HFFc6 (cell line): ENCODE measurements around the gene ANGPT4. TPM values are rescaled to one million over a fixed set of nuclear protein-coding genes. Genes with fewer than 3 reads are reported as not detected.

ENCODE experiments used
- DNase-seq: peaks from one replicate; pipeline ENCODE4 v3.0.0-alpha.2; 2018
- H3K27ac Mint-ChIP-seq: 2 replicates; pipeline ENCODE4 v1.8.0; 2020; ENCODE audit warnings: mild to moderate bottlenecking, mixed read lengths
- H3K27me3 Mint-ChIP-seq: 2 replicates; pipeline ENCODE4 v1.8.0; 2021; ENCODE audit warnings: mild to moderate bottlenecking, moderate library complexity, mixed read lengths; ENCODE audit not compliant: insufficient read depth
- H3K36me3 Mint-ChIP-seq: 2 replicates; pipeline ENCODE4 v1.8.0; 2021; ENCODE audit warnings: low read depth, mixed read lengths
- H3K4me1 Mint-ChIP-seq: 2 replicates; pipeline ENCODE4 v1.8.0; 2020; ENCODE audit warnings: low read depth, mixed read lengths
- H3K4me3 Mint-ChIP-seq: 2 replicates; pipeline ENCODE4 v1.8.0; 2020; ENCODE audit warnings: mild to moderate bottlenecking, moderate library complexity, mixed read lengths
- H3K9me3 Mint-ChIP-seq: 2 replicates; pipeline ENCODE4 v1.8.0; 2020; ENCODE audit warnings: mild to moderate bottlenecking, mixed read lengths
- total RNA-seq, 6 experiments: library from RNA; stranded (reverse); fragmentation: NEBNext Ultra II Directional; extraction: Animal tissue kit (Norgen Biotek cat#: 25700); gene quantifications; 2 replicates in 1 of 6; 3 replicates in 5 of 6; pipeline ENCODE4 v1.2.3, GENCODE V29; 2021
- TF ChIP-seq, protein P1 (sequence below): fragments of 200-600 bp; sonication (generic); IDR thresholded peaks from 2 replicates; pipeline ENCODE4 v1.5.0; 2021; ENCODE audit warnings: antibody characterized with exemption, mild to moderate bottlenecking

The ANGPT4 gene
- total RNA-seq, 6 experiments from 2014 or later = not detected

- no peak overlapping the region for H3K27ac Mint-ChIP-seq
- peaks cover 30% of the 10 kb centered on the region for H3K27me3 Mint-ChIP-seq
- TF ChIP-seq, protein P1, sequence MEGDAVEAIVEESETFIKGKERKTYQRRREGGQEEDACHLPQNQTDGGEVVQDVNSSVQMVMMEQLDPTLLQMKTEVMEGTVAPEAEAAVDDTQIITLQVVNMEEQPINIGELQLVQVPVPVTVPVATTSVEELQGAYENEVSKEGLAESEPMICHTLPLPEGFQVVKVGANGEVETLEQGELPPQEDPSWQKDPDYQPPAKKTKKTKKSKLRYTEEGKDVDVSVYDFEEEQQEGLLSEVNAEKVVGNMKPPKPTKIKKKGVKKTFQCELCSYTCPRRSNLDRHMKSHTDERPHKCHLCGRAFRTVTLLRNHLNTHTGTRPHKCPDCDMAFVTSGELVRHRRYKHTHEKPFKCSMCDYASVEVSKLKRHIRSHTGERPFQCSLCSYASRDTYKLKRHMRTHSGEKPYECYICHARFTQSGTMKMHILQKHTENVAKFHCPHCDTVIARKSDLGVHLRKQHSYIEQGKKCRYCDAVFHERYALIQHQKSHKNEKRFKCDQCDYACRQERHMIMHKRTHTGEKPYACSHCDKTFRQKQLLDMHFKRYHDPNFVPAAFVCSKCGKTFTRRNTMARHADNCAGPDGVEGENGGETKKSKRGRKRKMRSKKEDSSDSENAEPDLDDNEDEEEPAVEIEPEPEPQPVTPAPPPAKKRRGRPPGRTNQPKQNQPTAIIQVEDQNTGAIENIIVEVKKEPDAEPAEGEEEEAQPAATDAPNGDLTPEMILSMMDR = no peak
- no peaks in the 10 kb centered on the region for H3K4me1 Mint-ChIP-seq
- H3K36me3 Mint-ChIP-seq = no peaks in the 10 kb centered on the region
- DNase-seq = no peak
- no peak overlapping the region for H3K4me3 Mint-ChIP-seq
- peaks cover under 1% of the 10 kb centered on the region; the same call in 1 of the 2 replicates for H3K9me3 Mint-ChIP-seq
Measured at GRCh38 chr20:891706-892080, 24.4 kb downstream of the ANGPT4 start.

DNA sequence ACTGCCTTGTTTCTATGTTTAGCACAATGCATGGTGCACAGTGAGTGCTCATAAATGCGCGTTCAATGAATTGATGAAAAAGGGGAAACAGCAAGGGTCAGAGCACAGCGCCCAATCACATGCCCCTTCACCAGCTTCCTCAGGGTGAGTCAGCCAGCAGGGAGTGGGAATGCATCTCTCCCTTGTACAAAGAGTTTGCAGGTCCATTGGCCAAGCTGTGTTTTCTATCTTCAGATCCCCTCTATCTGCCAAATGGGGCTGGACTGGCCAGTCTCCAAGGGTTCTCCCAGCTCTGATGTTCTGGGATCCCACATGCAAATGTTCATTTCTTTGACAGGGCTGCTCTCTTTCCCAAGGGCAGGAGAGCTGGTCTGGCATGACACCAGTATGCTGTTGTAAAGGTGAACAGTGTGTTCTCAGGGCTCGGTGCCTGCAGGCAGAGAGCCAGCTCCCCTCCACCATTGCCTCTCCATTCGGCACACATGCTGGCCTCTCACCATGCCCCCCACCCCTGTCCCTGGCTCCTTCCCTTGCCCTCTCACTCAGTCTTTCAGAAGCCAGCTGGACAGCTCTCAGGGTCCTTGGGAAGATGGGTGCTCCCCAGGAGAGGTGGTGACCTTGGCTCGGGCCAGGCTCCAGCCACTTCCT, 25.0 kb downstream of the ANGPT4 start:
- no peak overlapping the region for H3K27ac Mint-ChIP-seq
- H3K27me3 Mint-ChIP-seq = peaks cover 30% of the 10 kb centered on the region
- TF ChIP-seq, protein P1 = no peak
- no peak overlapping the region for H3K4me3 Mint-ChIP-seq
- no peak for DNase-seq
- no peaks in the 10 kb centered on the region for H3K4me1 Mint-ChIP-seq
- no peaks in the 10 kb centered on the region for H3K9me3 Mint-ChIP-seq
- H3K36me3 Mint-ChIP-seq = no peaks in the 10 kb centered on the region

- Mint-ChIP-seq H3K4me3 (no peak overlapping the region), H3K27me3 (peaks cover 29% of the 10 kb centered on the region), H3K9me3 (no peaks in the 10 kb centered on the region), H3K36me3 (no peaks in the 10 kb centered on the region), H3K27ac (no peak overlapping the region), H3K4me1 (no peaks in the 10 kb centered on the region)
- TF ChIP-seq, protein P1 = no peak
- DNase-seq = no peak
Measured at GRCh38 chr20:890666-891057, 25.5 kb downstream of the ANGPT4 start.

GRCh38 chr20:889932-890463, 26.1 kb downstream of the ANGPT4 start:
- no peak overlapping the region for H3K27ac Mint-ChIP-seq
- no peak for DNase-seq
- H3K36me3 Mint-ChIP-seq = no peaks in the 10 kb centered on the region
- TF ChIP-seq, protein P1 = no peak
- peaks cover 32% of the 10 kb centered on the region for H3K27me3 Mint-ChIP-seq
- no peak overlapping the region for H3K4me3 Mint-ChIP-seq
- H3K9me3 Mint-ChIP-seq = no peaks in the 10 kb centered on the region
- H3K4me1 Mint-ChIP-seq = no peaks in the 10 kb centered on the region

GRCh38 chr20:889106-889505, 27.0 kb downstream of the ANGPT4 start:
- Mint-ChIP-seq H3K4me3 (no peak overlapping the region), H3K4me1 (no peaks in the 10 kb centered on the region), H3K9me3 (no peaks in the 10 kb centered on the region), H3K27ac (no peak overlapping the region), H3K36me3 (no peaks in the 10 kb centered on the region), H3K27me3 (peaks cover 34% of the 10 kb centered on the region)
- no peak for DNase-seq
- TF ChIP-seq, protein P1 = no peak
